ENCODE measurements around the gene RUBCN.
"Not testable (repeated sequence)": the region's sequence is repeated elsewhere in the genome, so short reads cannot be mapped to it uniquely, and the experiment has no call there.

- TF ChIP-seq CTCF (IDR thresholded peaks at IDR 0.05 in 8 of 11, conservative IDR thresholded peaks at IDR 0.05 in 3 of 11); POLR2A (IDR thresholded peaks at IDR 0.05); POLR2AphosphoS5 (IDR thresholded peaks at IDR 0.05): not testable (repeated sequence)
Observed at GRCh38 chr3:197661874-197662273, 74.8 kb downstream of the RUBCN start.
